Left kidney (tissue), 2 donors: Measurements from ENCODE around the gene SIGLEC12. TPM values are rescaled to one million over a fixed set of nuclear protein-coding genes. Genes with fewer than 3 reads are reported as not detected.
A peak's percentile ranks its signal among the peaks of the same experiment; 100 is the strongest.
"Not testable (repeated sequence)": the region's sequence is repeated elsewhere in the genome, so short reads cannot be mapped to it uniquely, and the experiment has no call there.

Experiments used
- DNase-seq: peaks from one replicate; pipeline ENCODE4 v3.0.0-alpha.2; 2013
- polyA plus RNA-seq: library from polyadenylated mRNA; unstranded; fragments of 120-200 nt; gene quantifications from one replicate; pipeline ENCODE4 v1.2.1, GENCODE V29; 2013; ENCODE audit not compliant: insufficient read length

Gene SIGLEC12
- polyA plus RNA-seq, 1 donor, result 0.10 TPM

DNA sequence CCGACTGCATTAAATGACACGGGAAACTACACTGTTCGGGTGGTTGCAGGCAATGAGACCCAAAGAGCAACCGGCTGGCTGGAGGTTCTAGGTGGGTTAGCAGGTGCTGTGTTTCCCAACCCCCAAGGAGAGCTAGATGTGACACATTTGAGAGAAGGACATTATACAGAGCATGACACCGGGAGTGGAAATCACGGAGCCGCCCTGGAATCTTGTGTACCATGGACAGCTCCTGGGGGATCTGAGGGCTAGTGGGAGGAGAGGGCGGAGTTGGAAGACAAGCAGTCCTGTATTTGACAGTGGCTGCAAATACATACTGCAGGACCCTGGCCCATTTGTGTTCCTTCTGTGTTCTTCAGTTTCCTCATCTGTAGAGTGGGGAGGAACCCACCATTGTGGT is 21.0 kb downstream of the SIGLEC12 start:
- DNase-seq, result peak; percentile 61

- no peak for DNase-seq
Observed at GRCh38 chr19:51479531-51480331, 21.9 kb downstream of the SIGLEC12 start.

- DNase-seq, result no peak
Observed at GRCh38 chr19:51478381-51479234, 23.0 kb downstream of the SIGLEC12 start, which contains the start of gene CEACAM18. CEACAM18 (plus strand) TSS chr19:51478539.

- DNase-seq, result no peak
Observed at GRCh38 chr19:51477344-51477743, 24.3 kb downstream of the SIGLEC12 start.

GRCh38 chr19:51476164-51476563 is 25.4 kb downstream of the SIGLEC12 start:
- no peak for DNase-seq

DNA sequence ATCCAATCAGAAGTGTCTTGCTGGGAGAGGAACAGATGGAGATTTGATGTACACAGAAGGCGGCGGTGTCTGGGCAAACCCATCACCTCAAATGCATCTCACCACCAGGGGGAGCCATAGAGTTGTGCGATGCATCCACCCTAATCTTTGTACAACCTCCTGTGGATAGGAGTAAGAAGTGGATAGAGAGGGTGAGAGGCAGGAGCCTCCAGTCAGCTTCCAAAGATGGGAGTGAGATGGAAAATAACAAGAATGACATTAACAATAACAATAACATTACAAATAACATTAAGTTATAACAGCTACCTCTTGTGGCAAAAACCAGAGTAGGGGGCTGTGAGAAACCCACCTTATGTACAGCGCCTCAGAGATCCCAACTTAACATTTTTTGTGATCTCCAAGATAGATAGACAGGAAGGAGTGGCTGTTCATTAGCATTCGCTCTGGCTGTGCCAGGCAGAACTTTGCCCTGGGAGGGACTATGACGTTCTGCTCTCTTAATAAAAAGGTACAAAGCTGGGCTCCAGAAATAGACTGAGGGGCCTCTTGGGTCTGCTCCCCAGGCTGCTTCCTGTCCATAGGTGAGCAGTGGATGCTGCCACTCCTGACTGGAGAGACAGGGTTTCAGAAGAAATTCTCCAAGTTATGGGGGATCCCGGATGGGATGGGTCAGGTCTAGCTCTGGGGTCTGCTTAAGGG is 28.4 kb downstream of the SIGLEC12 start:
- DNase-seq, result peak; percentile 49

DNA sequence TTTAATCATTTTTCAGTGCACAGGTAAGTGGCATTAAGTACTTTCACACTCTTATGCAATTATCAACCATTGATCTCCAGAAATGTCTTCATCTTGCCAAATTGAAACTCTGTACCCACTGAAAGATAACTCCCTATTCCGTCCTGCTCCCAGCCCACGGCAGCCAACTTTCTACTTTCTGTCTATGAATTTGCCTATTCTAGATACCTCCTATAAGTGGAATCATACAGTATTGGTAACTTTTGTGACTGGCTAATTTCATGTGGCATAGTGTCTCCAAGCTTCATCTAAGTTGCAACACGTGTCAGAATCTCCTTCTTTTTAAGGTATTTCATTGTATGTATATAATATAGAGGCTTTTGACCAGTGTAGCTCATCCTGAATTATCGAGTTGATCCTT is 29.0 kb downstream of the SIGLEC12 start:
- no peak for DNase-seq

GRCh38 chr19:51471527-51471926 is 30.1 kb downstream of the SIGLEC12 start:
- no peak for DNase-seq

DNA sequence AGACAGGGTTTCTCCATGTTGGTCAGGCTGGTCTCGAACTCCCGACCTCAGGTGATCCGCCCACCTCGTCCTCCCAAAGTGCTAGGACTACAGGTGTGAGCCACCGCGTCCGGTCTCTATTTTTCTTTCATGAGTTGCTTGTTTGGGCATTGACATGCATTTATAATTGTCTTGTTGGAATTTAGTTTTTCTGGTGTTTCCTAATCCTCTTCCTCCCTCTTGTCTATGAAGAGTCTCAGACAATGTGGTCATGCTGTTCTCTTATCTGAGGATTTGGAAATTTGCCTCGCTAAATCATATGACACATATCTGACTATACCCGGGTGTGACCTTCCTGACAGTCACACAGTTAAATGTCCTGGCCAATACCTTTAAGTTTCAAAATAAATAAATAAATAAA is 30.6 kb downstream of the SIGLEC12 start:
- no peak for DNase-seq

DNA sequence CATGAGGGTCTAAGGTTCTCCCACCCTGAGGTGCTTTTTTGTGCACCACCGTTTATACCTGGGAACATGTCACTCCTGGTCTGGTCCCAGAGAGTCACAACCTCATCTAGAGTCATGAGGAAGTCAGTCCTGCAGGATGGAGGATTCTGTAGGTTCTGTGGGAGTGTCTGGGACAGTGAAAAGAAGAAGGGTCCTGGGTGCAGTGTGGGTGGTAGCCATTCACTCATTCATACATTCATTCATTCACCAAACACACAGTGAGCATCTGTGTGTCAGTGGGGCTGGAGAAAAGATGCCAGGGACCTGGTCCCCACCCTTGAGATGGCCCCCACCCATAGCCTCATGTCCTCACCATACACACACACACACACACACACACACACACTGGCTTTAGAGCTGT is 32.0 kb downstream of the SIGLEC12 start:
- no peak for DNase-seq

DNA sequence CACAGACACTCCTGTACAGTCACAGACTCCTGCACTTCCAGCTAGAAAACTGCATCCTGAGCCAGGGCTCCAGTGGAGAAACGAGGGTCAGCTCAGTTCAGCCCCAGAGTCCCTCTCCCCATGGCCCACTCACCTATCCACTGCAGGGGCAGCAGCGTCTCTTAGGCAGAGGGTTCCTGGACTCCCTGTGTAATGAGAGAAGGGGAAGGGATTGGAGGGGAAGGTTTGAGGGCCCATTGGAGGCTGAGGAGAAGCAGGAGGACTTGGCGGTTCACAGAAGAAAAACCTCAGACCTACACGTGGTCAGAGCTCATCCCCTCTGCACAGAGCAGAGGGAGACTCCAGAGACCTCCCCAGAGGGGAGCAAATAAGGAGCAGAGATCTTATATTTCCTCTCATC is 32.4 kb downstream of the SIGLEC12 start:
- DNase-seq, result no peak

GRCh38 chr19:51468545-51468920 is 33.1 kb downstream of the SIGLEC12 start:
- DNase-seq, result no peak

DNA sequence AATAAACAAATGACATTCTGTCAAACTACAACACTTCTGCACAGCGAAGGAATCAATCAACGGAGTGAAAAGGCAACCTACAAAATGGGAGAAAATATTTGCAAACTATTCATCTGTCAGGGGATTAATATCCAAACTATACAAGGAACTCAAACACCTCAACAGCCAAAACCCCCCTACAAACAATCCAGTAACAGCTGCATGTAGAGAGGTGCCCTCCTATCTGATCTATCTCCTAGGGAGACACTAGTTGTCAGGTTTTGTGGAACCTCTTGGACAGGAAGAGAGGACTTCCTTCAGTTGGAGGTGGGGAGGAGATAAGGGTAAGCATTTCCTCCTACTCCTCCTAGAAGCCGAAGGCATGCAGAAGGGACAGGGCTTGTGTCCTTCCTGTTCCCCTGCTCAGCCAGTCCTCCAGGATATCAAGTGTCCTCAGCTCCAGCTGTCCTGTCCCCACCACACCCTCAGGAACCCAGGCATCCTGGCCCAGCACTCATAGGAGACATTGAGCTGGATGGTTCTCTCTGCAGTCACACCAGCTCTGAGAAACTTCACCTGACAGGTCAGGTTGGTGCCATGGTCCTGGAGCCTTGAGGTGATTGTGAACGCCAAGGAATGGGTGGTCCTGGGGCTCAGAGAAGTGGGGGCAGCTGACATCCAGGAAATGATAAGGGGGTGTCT is 33.6 kb downstream of the SIGLEC12 start:
- no peak for DNase-seq

DNA sequence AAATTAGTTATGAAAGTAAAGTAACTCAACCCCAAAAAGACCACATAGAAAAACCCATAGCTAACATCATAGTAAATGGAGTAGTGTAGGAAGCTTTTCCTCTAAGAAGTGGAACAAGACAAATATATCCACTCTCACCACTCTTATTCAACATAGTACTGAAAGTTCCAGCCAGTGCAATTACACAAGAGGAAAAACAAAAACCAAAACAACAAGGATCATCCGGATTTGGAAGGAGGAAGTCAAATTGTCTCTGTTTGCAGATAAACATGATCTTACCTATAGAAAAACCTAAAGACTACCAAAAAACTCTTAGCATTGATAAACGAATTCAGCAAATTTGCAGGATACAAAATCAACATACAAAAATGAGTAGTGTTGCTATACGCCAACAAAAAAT is 34.9 kb downstream of the SIGLEC12 start:
- DNase-seq, result no peak

DNA sequence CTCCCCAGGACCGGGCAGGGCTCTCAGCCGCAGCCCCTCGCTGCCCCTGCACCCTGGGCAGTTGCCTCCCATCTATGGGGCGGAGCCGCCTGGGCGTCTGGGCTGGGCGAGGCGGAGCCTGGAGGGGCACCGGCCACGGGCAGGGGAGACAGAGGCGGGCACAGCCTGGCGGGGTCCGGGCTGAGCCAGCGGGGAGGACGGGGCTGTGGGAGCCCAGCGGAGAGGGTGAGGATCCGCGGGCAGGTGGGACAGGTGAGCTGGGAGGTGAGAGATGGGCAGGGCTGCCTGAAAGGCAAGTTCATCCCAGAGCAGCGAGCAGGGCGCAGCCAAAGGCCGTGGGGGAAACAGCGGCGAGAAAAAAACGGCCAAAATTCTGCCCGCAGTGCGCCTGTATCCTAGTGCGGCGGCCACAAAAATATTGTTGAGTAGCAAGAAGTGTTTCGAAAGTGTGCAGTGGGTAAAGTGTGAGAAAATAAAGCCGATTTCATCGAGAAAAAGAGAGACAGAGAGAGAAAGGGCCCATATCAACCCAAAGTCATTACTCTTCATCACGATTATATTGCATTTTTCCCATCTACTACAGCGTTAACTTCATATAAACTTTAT is 37.5 kb downstream of the SIGLEC12 start:
- not testable (repeated sequence) for DNase-seq

- DNase-seq, result no peak
Observed at GRCh38 chr19:51462681-51463080, 38.9 kb downstream of the SIGLEC12 start.

DNA sequence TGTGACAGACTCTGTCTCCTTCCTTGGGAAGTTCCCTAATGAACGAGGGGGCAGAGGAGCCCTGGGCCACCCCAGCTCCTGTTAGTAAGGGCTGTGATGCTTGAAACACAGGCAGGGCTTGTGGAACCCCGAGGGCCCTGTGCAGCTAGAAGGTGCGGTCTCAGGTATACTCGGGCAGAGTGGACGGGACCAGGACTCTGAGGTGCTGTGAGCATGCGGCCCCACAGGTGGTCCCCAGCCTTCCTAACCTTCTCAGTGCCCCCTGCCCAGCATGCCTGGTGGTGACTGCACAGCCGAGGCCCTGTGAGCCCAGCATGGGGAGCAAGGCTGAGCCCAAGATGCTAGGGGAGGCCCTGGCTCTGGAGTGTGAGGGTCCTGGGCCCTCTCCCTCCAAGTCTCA is 39.3 kb downstream of the SIGLEC12 start:
- DNase-seq, result no peak

DNA sequence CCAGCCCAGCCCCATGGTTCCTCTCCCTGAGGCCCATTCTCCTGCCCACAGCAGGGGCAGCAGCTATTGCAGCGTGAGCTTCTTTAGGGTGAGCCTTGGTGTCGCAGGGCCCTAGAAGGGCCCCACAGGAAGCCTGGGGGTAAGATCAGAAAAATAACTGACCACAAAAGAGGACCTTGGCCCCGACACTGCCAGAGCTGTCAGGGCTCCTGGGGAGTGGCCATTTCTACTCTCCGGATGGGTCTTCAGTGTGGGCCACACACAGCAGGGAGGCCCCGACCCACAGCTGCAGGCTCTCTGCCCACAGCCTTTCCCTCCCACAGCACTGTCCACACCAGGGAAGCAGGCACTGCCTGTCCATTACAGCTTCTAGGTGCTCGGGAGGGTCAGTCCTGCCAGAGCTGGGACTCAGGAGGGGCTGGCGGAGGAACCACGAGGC is 39.9 kb downstream of the SIGLEC12 start:
- DNase-seq, result no peak

DNA sequence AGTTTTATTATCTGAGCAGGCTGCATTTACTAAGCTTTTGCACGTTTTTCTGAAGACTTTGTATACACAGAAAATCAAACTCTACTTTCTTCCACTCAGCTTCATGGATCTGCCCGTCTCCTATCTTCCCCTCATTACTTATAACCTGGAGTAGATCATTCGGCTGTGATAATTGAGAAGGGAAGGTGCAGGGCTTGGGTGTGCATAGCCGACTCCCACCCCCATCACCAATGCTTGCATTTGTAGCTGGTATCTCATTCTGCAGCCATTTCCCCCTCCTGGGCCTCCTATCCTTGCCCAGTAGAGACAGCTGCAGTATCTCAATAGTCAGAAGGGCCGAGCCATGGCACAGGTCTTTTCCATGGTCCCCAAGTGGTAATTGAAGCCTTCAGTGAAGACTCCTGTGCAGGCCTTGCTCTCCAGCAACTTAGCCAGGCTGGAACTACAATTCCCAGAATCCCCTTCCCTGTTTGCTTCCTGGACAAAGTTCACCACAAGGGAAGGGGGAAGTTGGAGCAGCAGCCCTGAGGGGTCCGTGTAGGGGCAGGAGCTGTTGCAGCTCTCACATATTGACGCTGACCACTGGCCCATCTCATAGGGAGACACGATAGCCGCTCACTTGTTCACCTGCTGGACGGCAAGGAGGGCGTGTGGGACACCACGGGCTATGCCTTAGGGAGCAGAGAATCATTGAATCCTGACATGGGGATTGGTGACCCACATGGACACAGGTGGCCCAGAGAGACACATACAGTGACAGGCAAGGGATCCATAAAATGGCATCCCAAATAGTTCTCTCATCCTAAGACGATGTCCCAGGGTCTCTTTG is 41.2 kb downstream of the SIGLEC12 start:
- DNase-seq, result no peak

DNA sequence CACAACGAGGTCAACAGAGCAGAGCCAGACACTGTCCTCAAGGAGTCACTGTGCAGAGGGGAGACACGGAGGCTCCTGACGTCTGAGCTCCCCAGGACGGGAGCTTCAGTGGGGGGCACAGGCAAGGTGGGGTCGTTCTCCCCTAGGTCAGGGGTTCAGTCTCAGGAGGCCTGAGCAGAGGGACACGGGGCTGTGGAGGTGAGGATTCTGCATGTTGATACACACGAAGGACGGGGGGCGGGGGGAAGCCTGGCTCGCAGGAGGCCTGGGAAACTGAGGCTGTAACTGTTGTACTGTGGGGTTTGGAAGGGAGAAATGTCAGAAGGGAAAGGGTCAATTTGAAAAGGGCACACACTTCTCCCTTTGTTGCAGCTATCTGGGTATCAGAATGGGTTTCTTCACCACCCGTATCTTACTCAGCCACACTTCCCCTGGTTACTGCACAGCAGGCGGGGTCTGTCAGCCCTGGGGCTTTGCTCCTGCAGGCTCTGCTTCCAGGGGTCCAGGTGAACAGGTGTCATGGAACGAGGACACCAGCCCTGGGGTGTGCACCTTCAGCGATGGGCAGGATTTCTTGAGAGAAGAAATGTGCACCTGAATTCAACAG is 42.6 kb downstream of the SIGLEC12 start:
- DNase-seq, result no peak
